Neuronal stem cell (in vitro differentiated cells): ENCODE measurements around the gene DMD.

ENCODE experiments used
- DNase-seq: peaks from one replicate; pipeline ENCODE4 v3.0.0-alpha.2; 2013; ENCODE audit warnings: low spot score
- H2AFZ ChIP-seq: one replicate; pipeline ENCODE4 v1.6.1; 2013; ENCODE audit warnings: mild to moderate bottlenecking, low read length, inconsistent platforms
- H2AK5ac ChIP-seq: 2 replicates; pipeline ENCODE4 v1.6.1; 2013; ENCODE audit warnings: low read depth, mild to moderate bottlenecking, inconsistent platforms, low read length, moderate library complexity, mixed read lengths
- H2BK120ac ChIP-seq: 2 replicates; pipeline ENCODE4 v1.6.1; 2013; ENCODE audit warnings: low read depth, mild to moderate bottlenecking, inconsistent platforms, low read length, moderate library complexity, mixed read lengths
- H2BK12ac ChIP-seq: one replicate; pipeline ENCODE4 v1.6.1; 2013; ENCODE audit warnings: low read length, inconsistent platforms
- H2BK15ac ChIP-seq: 2 replicates; pipeline ENCODE4 v1.6.1; 2013; ENCODE audit warnings: mild to moderate bottlenecking, low read length, inconsistent platforms, mixed read lengths
- H2BK5ac ChIP-seq: one replicate; pipeline ENCODE4 v1.6.1; 2013; ENCODE audit warnings: inconsistent platforms, mild to moderate bottlenecking, low read length, moderate library complexity
- H3K14ac ChIP-seq: one replicate; pipeline ENCODE4 v1.6.1; 2013; ENCODE audit warnings: low read length, inconsistent platforms
- H3K18ac ChIP-seq: 2 replicates; pipeline ENCODE4 v1.6.1; 2013; ENCODE audit warnings: low read length, inconsistent platforms
- H3K23ac ChIP-seq: 2 replicates; pipeline ENCODE4 v1.6.1; 2013; ENCODE audit warnings: low read depth, mild to moderate bottlenecking, mixed read lengths, low read length, inconsistent platforms; ENCODE audit not compliant: poor library complexity
- H3K27ac ChIP-seq: replicated peaks from 3 replicates; pipeline ENCODE4 v1.5.1; 2013; ENCODE audit warnings: low read length, inconsistent platforms
- H3K27me3 ChIP-seq, 3 experiments: 2 replicates each; pipeline ENCODE4 v1.6.1; 2013; ENCODE audit warnings: low read length in 3 of 3, mild to moderate bottlenecking in 2 of 3, inconsistent platforms in 1 of 3, low read depth in 1 of 3, mixed read lengths in 1 of 3, moderate library complexity in 1 of 3; ENCODE audit not compliant: control insufficient read depth in 3 of 3, insufficient read depth in 3 of 3
- H3K36me3 ChIP-seq, 2 donors: replicated peaks in 1 of 2; 2 replicates each; pipeline ENCODE4 v1.6.1; 2013; ENCODE audit warnings: low read length in 2 of 2; ENCODE audit not compliant: control insufficient read depth in 2 of 2, insufficient read depth in 2 of 2
- H3K4ac ChIP-seq: 2 replicates; pipeline ENCODE4 v1.6.1; 2013; ENCODE audit warnings: inconsistent platforms, mild to moderate bottlenecking, low read length, moderate library complexity
- H3K4me1 ChIP-seq, 2 donors: 1 replicate in 1 of 2; 2 replicates in 1 of 2; pipeline ENCODE4 v1.6.1; 2013; ENCODE audit warnings: low read length in 2 of 2, low read depth in 1 of 2; ENCODE audit not compliant: control insufficient read depth in 2 of 2, insufficient read depth in 1 of 2
- H3K4me2 ChIP-seq: one replicate; pipeline ENCODE4 v1.6.1; 2013; ENCODE audit warnings: mild to moderate bottlenecking, low read length, inconsistent platforms; ENCODE audit not compliant: insufficient read depth, poor library complexity, severe bottlenecking
- H3K4me3 ChIP-seq, 2 donors: 2 replicates each; pipeline ENCODE4 v1.5.1; 2013; ENCODE audit warnings: low read length in 2 of 2, mild to moderate bottlenecking in 2 of 2, inconsistent platforms in 1 of 2, moderate library complexity in 1 of 2
- H3K79me1 ChIP-seq: one replicate; pipeline ENCODE4 v1.6.1; 2013; ENCODE audit warnings: low read depth, mild to moderate bottlenecking, inconsistent platforms, low read length, moderate library complexity
- H3K9ac ChIP-seq: one replicate; pipeline ENCODE4 v1.6.1; 2013; ENCODE audit warnings: mild to moderate bottlenecking, low read depth, low read length, inconsistent platforms; ENCODE audit not compliant: poor library complexity
- H3K9me3 ChIP-seq, 2 donors: replicated peaks in 1 of 2; 2 replicates each; pipeline versions ENCODE3 to v1.6.1; 2013; ENCODE audit warnings: low read length in 2 of 2, mild to moderate bottlenecking in 2 of 2, inconsistent platforms in 1 of 2, low read depth in 1 of 2, mixed read lengths in 1 of 2, moderate library complexity in 1 of 2; ENCODE audit not compliant: control insufficient read depth in 2 of 2, insufficient read depth in 1 of 2
- H4K8ac ChIP-seq: one replicate; pipeline ENCODE4 v1.6.1; 2013; ENCODE audit warnings: low read depth, mild to moderate bottlenecking, inconsistent platforms, low read length, moderate library complexity
- H4K91ac ChIP-seq: one replicate; pipeline ENCODE4 v1.6.1; 2013; ENCODE audit warnings: low read length, low read depth, mild to moderate bottlenecking, inconsistent platforms; ENCODE audit not compliant: poor library complexity
- WGBS, 2 donors: extraction: QIAGEN DNeasy Blood & Tissue Kit; methylation state at CpG; one replicate each; pipeline ENCODE4 v1.1.7; 2013; ENCODE audit warnings: missing lambda C conversion rate in 2 of 2, mixed read lengths in 1 of 2; ENCODE audit not compliant: insufficient read length in 2 of 2, insufficient replicate concordance in 1 of 2; ENCODE audit errors: extremely low coverage in 2 of 2; 5-methylcytosine and 5-hydroxymethylcytosine counted together

Gene DMD

GRCh38 chrX:32443841-32444240 lies 767.5 kb downstream of the DMD start:
- Histone ChIP-seq H3K79me1 (no peaks in the 10 kb centered on the region), H3K27me3 (no peaks in the 10 kb centered on the region), H2BK15ac (no peak overlapping the region), H3K9ac (no peak overlapping the region), H3K4me2 (no peak overlapping the region), H3K18ac (no peak overlapping the region), H3K4ac (no peak overlapping the region), H2BK120ac (no peak overlapping the region), H3K4me3 (no peak overlapping the region), H2BK12ac (no peak overlapping the region), H3K14ac (no peak overlapping the region), H2AFZ (no peak overlapping the region), H4K8ac (no peak overlapping the region), H2AK5ac (no peak overlapping the region), H3K27ac (no peak overlapping the region), H3K36me3 (no peaks in the 10 kb centered on the region), H2BK5ac (no peak overlapping the region), H3K23ac (no peak overlapping the region), H4K91ac (no peak overlapping the region), H3K4me1 (no peaks in the 10 kb centered on the region), H3K9me3 (no peaks in the 10 kb centered on the region)
- no peak for DNase-seq
- no CpG with 5 or more reads among the region's 2 CpGs for WGBS, 2 donors

GRCh38 chrX:32421266-32421665 lies 790.1 kb downstream of the DMD start:
- Histone ChIP-seq H2AFZ (no peak overlapping the region), H2BK120ac (no peak overlapping the region), H3K79me1 (no peaks in the 10 kb centered on the region), H2AK5ac (no peak overlapping the region), H3K27me3 (no peaks in the 10 kb centered on the region), H3K27ac (no peak overlapping the region), H3K36me3 (no peaks in the 10 kb centered on the region), H3K4me1 (no peaks in the 10 kb centered on the region), H3K9ac (no peak overlapping the region), H3K14ac (no peak overlapping the region), H3K4me2 (no peak overlapping the region), H3K4ac (no peak overlapping the region), H3K18ac (no peak overlapping the region), H4K8ac (no peak overlapping the region), H2BK5ac (no peak overlapping the region), H2BK12ac (no peak overlapping the region), H4K91ac (no peak overlapping the region), H2BK15ac (no peak overlapping the region), H3K9me3 (no peaks in the 10 kb centered on the region), H3K23ac (no peak overlapping the region), H3K4me3 (no peak overlapping the region)
- no CpG with 5 or more reads among the region's 3 CpGs for WGBS, 2 donors
- no peak for DNase-seq

- no peak overlapping the region for H3K4me3 ChIP-seq
- H2BK12ac ChIP-seq = no peak overlapping the region
- no peak for DNase-seq
- WGBS, 2 donors = no CpG with 5 or more reads among the region's 4 CpGs
- no peak overlapping the region for H4K91ac ChIP-seq
- H3K9me3 ChIP-seq = no peaks in the 10 kb centered on the region
- H3K36me3 ChIP-seq = no peaks in the 10 kb centered on the region
- H3K79me1 ChIP-seq = no peaks in the 10 kb centered on the region
- no peak overlapping the region for H3K9ac ChIP-seq
- no peak overlapping the region for H3K23ac ChIP-seq
- H4K8ac ChIP-seq = no peak overlapping the region
- H3K27me3 ChIP-seq = no peaks in the 10 kb centered on the region
- no peak overlapping the region for H2BK5ac ChIP-seq
- no peak overlapping the region for H2AK5ac ChIP-seq
- H3K27ac ChIP-seq = no peak overlapping the region
- H3K4ac ChIP-seq = no peak overlapping the region
- H3K14ac ChIP-seq = no peak overlapping the region
- H2AFZ ChIP-seq = no peak overlapping the region
- H3K18ac ChIP-seq = no peak overlapping the region
- H3K4me2 ChIP-seq = no peak overlapping the region
- H2BK15ac ChIP-seq = no peak overlapping the region
- no peaks in the 10 kb centered on the region for H3K4me1 ChIP-seq
- no peak overlapping the region for H2BK120ac ChIP-seq
Observed at GRCh38 chrX:32408389-32408788, 803.0 kb downstream of the DMD start.

GRCh38 chrX:32397562-32398216 lies 813.7 kb downstream of the DMD start:
- Histone ChIP-seq H3K4me1 (no peaks in the 10 kb centered on the region), H3K23ac (no peak overlapping the region), H2AFZ (no peak overlapping the region), H3K36me3 (no peaks in the 10 kb centered on the region), H4K91ac (no peak overlapping the region), H3K4me2 (no peak overlapping the region), H3K9ac (no peak overlapping the region), H3K4ac (no peak overlapping the region), H3K79me1 (no peaks in the 10 kb centered on the region), H2BK5ac (no peak overlapping the region), H3K4me3 (no peak overlapping the region), H2BK15ac (no peak overlapping the region), H2BK12ac (no peak overlapping the region), H2BK120ac (no peak overlapping the region), H2AK5ac (no peak overlapping the region), H3K14ac (no peak overlapping the region), H3K27ac (no peak overlapping the region), H3K18ac (no peak overlapping the region), H3K27me3 (no peaks in the 10 kb centered on the region), H3K9me3 (no peaks in the 10 kb centered on the region), H4K8ac (no peak overlapping the region)
- no CpG with 5 or more reads among the region's 4 CpGs for WGBS, 2 donors
- DNase-seq = no peak
